GM13977 (cell line): ENCODE measurements around the gene TTC28.

Experiments
- DNase-seq: peaks from one replicate; pipeline ENCODE4 v3.0.0; 2012; ENCODE audit warnings: low spot score
- CTCF ChIP-seq: IDR thresholded peaks from 2 replicates; pipeline ENCODE4 v1.5.1; 2012; ENCODE audit warnings: mild to moderate bottlenecking, control low read depth; ENCODE audit not compliant: insufficient read depth; ENCODE audit errors: extremely low read depth, missing control alignments
- in situ Hi-C: fragments of 300-500 bp; cut with MboI; formaldehyde crosslinking; loops from one replicate; pipeline ENCODE4 v1.12.0; 2022; ENCODE audit warnings: low sequenced_read_pairs, low pct_unique_long_range_greater_than_20kb, mixed read lengths, inconsistent platforms; ENCODE audit not compliant: unreplicated experiment

Gene TTC28

GRCh38 chr22:28412109-28412508 is 267.5 kb downstream of the TTC28 start:
- in situ Hi-C loops: no loop called here
- no peak for TF ChIP-seq CTCF
- DNase-seq: no peak

GRCh38 chr22:28411125-28411524 is 268.5 kb downstream of the TTC28 start:
- no peak for TF ChIP-seq CTCF
- in situ Hi-C loops: no loop called here
- DNase-seq: no peak

- in situ Hi-C loops: no loop called here
- no peak for DNase-seq
- no peak for TF ChIP-seq CTCF
These were observed 269.4 kb downstream of the TTC28 start for GRCh38 chr22:28410050-28410816.

- DNase-seq: no peak
- no peak for TF ChIP-seq CTCF
- in situ Hi-C loops: no loop called here
These were observed 270.9 kb downstream of the TTC28 start for GRCh38 chr22:28408709-28409108.

- no peak for TF ChIP-seq CTCF
- in situ Hi-C loops: no loop called here
- no peak for DNase-seq
These were observed 272.0 kb downstream of the TTC28 start for GRCh38 chr22:28407645-28408044.

GRCh38 chr22:28406246-28406645 is 273.4 kb downstream of the TTC28 start:
- no peak for DNase-seq
- no peak for TF ChIP-seq CTCF
- in situ Hi-C loops: no loop called here
